ENCODE measurements around the gene TMEM272.

GRCh38 chr13:51768976-51769375, 76.0 kb downstream of the TMEM272 start:
- TF ChIP-seq CTCF (IDR thresholded peaks at IDR 0.05) = no peak
- no peak for TF ChIP-seq POLR2A (IDR thresholded peaks at IDR 0.05)
